NB4 (cell line): ENCODE results near the gene MEI4.
"Not testable (repeated sequence)": the region's sequence is repeated elsewhere in the genome, so short reads cannot be mapped to it uniquely, and the experiment has no call there.

Experiments
- DNase-seq: peaks from one replicate; pipeline ENCODE4 v3.0.0; 2010; ENCODE audit warnings: low read depth
- H3K4me3 ChIP-seq: one replicate; pipeline ENCODE4 v1.5.1; 2011; ENCODE audit warnings: mild to moderate bottlenecking, low read depth, low read length, moderate library complexity
- CTCF ChIP-seq: IDR thresholded peaks from one replicate; pipeline ENCODE4 v1.5.1; 2012; ENCODE audit warnings: low read depth, low read length
- MAX ChIP-seq: IDR thresholded peaks from 2 replicates; pipeline ENCODE4 v1.6.1; 2011; ENCODE audit warnings: low read depth, low read length
- MYC ChIP-seq: IDR thresholded peaks from 2 replicates; pipeline ENCODE4 v1.6.1; 2011; ENCODE audit warnings: low read depth, low read length
- POLR2A ChIP-seq: IDR thresholded peaks from 2 replicates; pipeline ENCODE4 v1.6.1; 2011; ENCODE audit warnings: mild to moderate bottlenecking; ENCODE audit not compliant: insufficient read length; ENCODE audit errors: extremely low read depth

The MEI4 gene

GRCh38 chr6:77715588-77715987 is 62.7 kb downstream of the MEI4 start:
- TF ChIP-seq POLR2A (no peak), MYC (no peak), MAX (no peak), CTCF (no peak)
- H3K4me3 ChIP-seq = no peak overlapping the region
- DNase-seq = no peak

- TF ChIP-seq MAX = no peak
- TF ChIP-seq CTCF = no peak
- TF ChIP-seq MYC = no peak
- TF ChIP-seq POLR2A = no peak
- no peak for DNase-seq
- no peak overlapping the region for H3K4me3 ChIP-seq
Measured at GRCh38 chr6:77716311-77716710, 63.5 kb downstream of the MEI4 start.

GRCh38 chr6:77736010-77736409 is 83.2 kb downstream of the MEI4 start:
- DNase-seq, H3K4me3 ChIP-seq: not testable (repeated sequence)

- TF ChIP-seq POLR2A = no peak
- no peak for TF ChIP-seq MAX
- no peak for TF ChIP-seq MYC
- no peak for TF ChIP-seq CTCF
- peak; percentile 30 for DNase-seq
- H3K4me3 ChIP-seq = no peak overlapping the region
Measured at GRCh38 chr6:77740380-77740779, 87.5 kb downstream of the MEI4 start.

- not testable (repeated sequence) for DNase-seq, H3K4me3 ChIP-seq
Measured at GRCh38 chr6:77752156-77752555, 99.3 kb downstream of the MEI4 start.

- no peak for TF ChIP-seq POLR2A
- TF ChIP-seq CTCF = no peak
- no peak for TF ChIP-seq MAX
- no peak for TF ChIP-seq MYC
- H3K4me3 ChIP-seq = no peak overlapping the region
- DNase-seq = no peak
Measured at GRCh38 chr6:77762386-77762785, 109.5 kb downstream of the MEI4 start.

- H3K4me3 ChIP-seq = no peak overlapping the region
- no peak for TF ChIP-seq MYC
- no peak for TF ChIP-seq POLR2A
- TF ChIP-seq MAX = no peak
- TF ChIP-seq CTCF = no peak
- DNase-seq = no peak
Measured at GRCh38 chr6:77763124-77763523, 110.3 kb downstream of the MEI4 start.
